GM18907 (cell line): ENCODE results near the gene SPEM3.

Experiments used
- ATAC-seq: cut with Tn5 transposase; IDR thresholded peaks from one replicate; pipeline ENCODE4 v1.9.1; 2021; ENCODE audit warnings: mild to moderate bottlenecking, moderate library complexity; ENCODE audit not compliant: unreplicated experiment

The SPEM3 gene

DNA sequence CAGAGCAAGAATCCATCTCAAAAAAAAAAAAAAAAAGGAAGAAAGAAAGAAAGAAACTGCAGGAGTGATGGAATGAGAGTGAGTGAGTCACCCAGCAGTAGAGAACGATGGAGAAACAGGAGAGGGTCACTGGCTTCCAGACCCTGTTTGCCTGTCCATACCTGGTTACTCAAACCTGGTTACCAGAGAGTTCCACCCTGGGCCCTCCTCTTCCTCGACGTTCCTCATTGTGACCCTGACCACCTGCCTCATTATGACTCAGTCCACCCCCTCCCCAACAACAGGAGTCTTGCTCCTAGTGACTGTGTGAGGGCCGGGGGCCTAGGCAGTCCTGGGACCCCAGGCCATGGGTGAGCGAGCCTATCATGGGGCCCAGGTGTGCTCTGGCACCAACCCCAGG lies at the start of gene SPEM3:
SPEM3 (plus strand) TSS at position 301 of the 400 bp plus-strand sequence; CDS start at position 347, 46 bp downstream.
- no peak for ATAC-seq

DNA sequence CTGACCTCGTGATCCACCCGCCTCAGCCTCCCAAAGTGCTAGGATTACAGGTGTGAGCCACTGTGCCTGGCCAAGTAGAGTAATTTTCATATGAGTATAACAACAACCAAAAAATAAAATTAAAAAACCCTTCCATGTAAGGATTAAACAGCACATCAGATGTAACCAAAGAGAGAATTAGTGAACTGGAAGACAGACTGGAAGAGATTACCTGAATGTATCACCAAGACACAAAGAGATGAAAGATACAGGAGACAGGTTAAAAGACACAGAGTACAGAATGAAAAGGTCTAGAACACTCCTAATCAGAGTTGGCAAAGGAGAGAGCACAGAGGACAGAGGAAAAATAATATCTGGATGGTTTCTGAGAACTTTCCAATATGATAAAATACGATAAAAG lies 49.5 kb upstream of the SPEM3 start:
- ATAC-seq: no peak

DNA sequence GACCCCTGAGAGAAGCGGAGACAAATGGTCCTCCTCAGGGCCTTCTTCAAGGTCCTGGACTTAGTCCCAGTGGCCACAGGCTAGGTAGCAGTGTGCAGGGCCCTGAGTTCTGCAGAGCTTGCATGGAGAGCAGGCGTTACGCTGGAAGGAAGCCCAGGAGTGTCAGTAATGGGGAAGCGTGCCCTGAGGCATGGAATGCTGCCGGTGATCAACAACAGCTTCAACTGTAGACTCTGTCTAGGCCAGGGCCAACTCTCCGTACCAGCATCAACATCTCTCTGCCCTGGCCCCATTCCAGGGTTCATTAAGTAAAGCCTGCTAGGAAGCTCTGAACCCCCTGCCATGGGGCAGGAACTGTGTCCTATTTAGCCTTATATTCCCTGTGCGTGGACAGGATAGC lies 48.3 kb upstream of the SPEM3 start:
- ATAC-seq: no peak

DNA sequence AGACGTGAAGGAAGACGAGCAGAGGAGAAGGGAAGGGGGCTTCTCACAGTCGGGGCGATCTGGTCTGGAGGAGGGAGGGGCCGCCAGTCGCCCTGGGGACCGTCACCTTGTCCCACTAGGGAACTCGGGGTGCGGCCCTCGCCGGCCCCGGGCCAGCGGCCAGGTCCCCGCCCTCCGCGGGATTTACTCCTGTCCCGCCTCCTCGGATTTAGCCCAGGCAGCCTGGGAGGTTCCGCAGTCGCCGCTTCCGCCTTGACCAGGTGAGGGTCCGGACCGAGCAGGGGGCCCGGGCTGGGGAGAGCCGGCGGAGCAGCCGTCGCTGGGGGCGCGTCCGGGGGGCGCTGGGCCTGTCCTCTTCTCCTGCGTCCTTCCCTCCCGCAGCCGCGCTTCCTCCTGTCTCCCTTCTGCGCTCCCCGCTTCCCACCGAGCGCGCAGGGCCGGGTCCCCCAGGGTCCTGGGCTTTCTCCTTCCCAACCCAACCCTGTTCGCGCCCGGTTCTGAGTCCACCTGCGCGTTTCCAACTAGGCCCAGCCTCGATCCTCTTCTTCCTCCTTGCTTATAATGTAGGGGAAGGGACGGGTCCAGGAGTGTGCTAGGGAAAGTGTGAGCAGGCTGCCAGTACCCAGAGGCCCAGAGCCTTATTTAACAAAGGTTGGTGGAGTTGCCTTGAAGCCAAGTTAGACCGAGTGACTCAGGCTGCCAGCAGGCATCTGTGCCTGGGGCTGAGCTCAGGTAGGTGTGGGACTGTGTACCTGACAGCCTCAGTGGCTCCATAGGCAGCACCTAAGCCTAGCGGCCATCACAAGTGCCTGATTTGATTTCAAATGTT lies 47.6 kb upstream of the SPEM3 start, which contains the start of gene TNK1:
TNK1 (plus strand) TSS at position 235 of the 829 bp plus-strand sequence. CDS start 1,838 bp downstream, outside the sequence.
- ATAC-seq: no peak

DNA sequence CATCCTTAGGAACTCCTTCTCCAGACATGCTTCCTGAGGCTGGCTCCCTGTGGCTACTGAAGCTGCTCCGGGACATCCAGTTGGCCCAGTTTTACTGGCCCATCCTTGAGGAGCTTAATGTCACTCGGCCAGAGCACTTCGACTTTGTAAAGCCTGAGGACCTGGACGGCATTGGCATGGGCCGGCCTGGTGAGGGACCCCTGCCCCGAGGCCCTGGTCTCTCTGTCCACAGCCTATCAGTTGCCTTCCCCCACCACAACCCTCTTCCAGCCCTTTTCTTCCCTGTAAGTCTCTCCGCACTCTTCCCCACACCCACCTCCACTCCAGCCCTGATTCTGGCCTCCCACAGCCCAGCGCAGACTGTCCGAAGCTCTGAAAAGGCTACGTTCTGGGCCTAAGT lies 45.8 kb upstream of the SPEM3 start:
- ATAC-seq: no peak

DNA sequence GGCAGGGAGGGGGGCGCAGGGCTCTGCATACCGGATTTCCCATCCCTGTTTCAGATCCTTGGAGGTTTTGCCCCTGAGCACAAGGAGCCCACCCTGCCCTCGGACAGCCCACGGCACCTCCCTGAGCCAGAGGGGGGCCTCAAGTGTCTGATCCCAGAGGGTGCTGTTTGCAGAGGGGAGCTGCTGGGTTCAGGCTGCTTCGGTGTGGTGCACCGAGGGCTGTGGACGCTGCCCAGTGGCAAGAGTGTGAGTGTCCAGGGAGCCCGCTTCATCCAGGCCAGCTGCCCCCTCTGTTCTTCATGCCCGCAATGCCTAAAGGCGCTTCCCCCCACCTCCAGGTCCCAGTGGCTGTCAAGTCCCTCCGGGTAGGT lies 45.3 kb upstream of the SPEM3 start:
- ATAC-seq: no peak

DNA sequence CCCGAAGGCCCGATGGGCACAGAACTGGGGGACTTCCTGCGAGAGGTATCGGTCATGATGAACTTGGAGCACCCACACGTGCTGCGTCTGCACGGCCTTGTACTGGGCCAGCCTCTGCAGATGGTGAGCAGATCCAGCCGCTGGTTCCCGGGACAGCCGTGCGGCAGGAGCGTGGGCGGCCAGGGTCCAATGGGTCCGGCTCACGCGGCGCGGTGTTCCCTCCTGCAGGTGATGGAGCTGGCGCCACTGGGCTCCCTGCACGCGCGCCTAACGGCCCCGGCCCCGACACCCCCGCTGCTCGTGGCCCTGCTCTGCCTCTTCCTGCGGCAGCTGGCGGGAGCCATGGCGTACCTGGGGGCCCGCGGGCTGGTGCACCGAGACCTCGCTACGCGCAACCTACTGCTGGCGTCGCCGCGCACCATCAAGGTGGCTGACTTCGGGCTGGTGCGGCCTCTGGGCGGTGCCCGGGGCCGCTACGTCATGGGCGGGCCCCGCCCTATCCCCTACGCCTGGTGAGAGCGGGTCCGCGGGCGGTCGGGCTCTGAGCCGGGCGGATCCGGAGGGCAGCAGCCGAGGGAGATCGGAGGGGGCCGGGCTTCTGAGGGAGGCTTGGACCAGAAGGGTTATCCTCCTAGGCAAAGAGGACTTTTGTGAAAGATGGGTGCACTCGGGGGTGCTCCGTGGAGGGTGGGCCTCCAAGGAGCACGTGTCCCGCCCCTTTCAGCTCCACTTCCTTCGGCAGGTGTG lies 44.7 kb upstream of the SPEM3 start:
- no peak for ATAC-seq

DNA sequence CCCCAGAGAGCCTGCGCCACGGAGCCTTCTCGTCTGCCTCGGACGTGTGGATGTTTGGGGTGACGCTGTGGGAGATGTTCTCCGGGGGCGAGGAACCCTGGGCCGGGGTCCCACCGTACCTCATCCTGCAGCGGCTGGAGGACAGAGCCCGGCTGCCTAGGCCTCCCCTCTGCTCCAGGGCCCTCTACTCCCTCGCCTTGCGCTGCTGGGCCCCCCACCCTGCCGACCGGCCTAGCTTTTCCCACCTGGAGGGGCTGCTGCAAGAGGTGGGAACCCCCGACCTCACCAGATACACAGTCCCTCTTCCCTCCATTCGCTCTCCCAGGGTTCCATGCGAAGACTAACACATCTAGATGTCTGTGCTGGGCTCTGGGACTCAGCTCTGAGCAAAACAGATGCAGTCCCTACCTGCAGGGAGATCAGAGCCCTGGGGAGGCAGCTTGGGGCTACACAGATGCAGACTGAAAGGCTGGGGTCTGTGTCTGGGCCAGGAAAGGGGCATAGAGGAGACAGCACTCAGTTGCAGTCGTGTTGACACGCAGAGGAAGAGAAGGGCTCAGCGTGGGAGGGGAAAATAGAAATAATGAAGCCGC lies 44.1 kb upstream of the SPEM3 start:
- ATAC-seq: no peak

DNA sequence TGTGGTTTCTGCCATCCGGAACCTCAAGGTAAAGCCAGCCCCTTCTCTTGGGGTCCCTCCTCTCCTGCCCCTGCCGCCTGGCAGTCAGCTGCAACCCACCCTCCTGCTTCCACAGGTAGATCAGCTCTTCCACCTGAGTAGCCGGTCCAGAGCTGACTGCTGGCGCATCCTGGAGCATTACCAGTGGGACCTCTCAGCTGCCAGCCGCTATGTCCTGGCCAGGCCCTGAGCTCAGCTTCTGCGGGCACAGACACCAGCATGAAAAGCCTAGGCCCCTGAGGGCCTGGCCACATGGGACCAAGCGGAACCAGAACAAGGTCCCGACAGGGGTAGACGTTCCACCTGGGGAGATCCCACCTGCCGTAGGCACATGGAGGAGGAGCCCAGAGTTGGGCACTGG lies 39.8 kb upstream of the SPEM3 start:
- no peak for ATAC-seq

DNA sequence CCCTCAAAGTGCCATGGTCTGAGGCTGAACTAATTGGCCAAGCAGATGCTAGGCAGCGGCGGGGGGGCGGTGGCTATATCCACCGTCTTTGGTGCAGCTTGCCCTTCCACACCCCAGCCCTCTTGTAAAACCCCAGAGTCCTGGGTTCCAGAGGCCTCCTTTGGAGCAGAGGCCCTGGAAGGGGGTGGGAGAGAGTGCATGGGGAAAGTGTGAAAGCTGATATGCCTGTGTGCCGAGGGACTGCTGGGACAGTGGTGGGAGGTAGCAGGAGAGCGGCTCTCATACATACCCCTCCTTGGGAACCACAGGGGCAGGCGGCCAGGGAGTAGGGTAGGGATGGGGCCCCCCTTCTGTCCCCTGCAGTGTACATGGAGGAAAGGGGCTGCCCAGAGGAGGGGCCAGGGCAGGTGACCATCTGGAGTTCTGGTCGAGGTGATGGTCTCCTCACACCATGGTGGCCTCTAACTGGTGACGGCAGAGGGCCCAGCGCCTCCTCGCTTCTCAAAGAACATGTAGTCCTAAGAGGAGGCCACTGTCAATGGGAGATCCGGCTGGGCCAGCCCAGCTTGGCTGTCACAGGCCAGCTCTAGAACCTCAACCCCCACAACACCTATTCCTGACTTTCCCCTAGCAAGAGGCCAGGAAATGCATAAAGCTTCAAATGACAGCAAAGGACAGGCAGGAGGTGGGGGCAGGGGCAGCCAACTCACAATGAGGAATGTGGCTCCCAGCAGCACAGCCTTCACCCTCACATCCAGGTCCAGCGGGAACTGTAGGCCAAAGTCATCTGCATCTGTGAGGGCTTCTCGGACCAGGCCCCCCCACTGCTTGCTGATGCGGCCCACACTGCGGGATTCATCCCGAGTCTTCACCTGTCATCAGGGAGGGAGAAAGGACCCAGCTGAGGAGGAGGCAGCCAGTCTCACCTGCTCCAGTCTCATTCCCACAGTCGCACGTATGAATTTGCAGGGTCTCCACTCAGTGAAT lies 38.4 kb upstream of the SPEM3 start:
- ATAC-seq: no peak

DNA sequence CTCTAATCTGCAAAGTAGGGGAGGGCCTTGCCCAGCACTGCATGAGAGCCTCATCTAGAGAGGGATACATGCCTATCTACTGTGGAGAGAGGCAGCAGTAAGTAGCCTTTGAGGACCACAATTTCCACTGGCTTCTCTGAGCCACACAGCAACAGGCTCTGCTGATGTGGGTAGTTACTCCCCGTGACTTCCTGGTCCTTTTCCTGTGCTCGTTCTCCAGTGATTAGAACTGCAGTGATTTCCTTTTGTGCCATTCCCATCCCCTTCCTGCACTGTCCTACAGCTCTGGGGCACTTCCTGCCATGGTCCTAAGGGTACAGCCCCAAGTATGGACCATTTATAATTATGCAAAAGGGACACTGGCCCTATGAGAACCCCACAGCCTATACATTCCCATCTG lies 37.4 kb upstream of the SPEM3 start:
- no peak for ATAC-seq

DNA sequence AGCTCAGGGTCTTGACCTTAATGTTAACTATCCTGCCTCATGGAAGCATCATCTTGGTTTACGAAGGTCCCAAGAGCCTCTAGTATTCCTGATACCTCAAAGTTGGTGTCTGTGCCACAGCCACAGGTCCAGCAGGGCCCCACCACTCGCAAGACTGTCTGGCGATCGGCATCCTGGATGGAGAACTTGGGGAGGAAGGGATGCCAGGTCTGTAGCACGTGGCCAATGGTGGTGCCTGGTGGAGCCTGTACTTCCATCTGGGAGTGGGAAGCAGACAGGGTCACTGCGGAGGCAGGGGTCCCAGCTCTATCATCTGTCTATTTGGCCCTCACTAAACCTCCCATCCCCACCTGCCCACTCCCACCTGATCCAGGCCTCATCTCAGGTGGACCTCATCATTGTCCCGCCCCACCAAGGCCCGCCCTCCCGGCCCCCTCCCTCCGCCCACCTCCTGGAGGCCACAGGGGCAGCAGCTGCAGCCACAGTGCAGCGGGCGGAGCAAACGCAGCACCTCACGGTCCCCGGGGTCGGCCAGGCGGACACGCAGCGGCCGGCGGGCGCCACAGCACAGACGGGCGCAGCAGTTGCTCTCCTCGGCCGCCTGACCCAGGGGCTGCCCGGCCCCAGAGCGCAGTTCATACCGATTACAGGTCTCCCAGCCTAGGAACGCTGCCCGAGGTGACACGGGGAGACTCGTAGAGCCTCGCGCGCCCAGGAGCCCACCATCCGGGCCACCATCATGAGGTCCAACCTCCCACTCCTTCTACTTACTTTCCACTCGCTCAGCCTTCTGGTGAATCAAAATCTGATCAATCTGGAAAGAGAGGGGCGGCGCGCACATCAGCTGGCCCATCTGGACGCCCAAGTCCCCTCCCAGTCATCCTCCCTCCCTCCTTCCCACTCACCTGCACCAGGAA lies 35.7 kb upstream of the SPEM3 start:
- ATAC-seq: no peak

DNA sequence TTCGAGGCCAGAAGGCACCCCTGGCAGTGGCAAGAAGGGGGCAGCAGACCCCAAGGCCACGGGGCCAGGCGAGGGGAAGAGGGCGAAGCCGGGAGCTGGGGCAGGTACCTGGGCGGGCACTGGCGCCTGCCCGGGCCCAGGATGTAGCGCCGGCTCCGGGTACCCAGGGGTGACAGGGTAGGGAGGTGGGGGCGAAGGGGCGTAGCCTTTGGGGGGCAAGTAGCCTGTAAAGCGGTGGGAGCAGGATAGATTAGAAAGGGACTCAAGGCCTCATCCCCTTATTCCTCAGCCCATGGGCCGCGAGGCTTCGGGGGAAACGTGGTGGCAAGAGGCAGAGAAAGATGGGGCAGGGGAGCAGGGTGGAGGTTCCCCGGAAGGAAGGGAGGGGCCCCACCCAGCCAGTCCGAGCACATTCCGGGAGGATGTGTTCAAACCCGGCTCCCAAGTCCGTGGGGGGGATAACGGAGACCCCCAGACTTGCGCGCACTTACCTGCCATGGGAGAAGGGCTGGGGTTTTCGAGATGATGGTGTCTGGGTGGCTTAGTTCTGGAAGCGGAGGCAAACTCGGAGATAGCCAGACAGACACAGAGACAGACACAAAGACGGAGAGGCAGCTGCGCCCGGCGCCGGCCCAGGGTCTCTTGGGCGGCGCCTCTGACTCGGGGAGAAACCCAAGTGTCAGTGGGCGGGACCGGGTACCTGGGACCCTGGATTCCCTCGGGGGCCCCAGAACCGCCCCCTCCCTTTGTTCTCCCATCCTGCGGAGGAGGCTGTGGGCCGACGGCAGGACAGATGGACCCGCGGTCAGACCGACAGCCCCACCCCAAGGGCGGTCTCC lies 34.8 kb upstream of the SPEM3 start:
- peak; percentile 52 for ATAC-seq

DNA sequence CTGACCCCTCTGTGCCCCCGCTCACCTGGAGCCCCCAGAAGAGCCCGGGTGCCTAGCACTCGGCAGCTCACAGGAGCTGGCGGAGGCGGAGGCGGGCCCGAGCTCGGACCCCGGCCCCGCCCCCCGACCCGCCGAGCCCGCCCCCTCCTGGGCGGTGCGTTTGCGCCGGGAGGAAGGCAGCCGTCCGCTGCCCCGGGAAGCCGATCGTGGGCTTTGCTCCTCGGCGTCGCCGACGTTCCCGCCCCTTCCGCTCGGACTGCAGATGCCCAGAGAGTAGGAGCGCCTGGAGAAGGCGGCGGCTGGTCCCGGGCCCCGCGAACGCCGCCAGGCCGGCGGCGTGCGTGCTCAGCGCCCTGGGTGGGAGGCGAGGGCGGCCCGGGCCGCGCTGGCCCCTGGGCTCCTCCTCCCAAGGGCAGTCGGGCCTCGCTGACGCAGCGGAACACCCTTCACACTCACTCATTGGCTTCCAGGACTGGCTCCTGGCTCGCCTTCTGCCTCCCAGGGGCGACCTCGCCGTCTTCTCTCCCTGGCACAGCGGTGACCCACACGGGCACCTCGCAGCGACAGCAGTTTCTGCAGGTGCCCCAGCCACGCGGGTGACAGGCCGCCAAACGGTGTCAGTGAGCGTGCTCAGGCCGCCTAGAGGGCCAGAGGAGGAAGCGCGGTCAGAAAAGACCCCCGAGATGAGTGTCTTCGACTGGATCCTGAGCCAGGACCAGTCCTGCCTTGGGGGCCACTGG lies 34.0 kb upstream of the SPEM3 start, which contains the start of gene PLSCR3:
PLSCR3 (minus strand) TSS at position 74 of the 740 bp plus-strand sequence. CDS start 415 bp downstream, outside the sequence.
- ATAC-seq: peak; percentile 72

DNA sequence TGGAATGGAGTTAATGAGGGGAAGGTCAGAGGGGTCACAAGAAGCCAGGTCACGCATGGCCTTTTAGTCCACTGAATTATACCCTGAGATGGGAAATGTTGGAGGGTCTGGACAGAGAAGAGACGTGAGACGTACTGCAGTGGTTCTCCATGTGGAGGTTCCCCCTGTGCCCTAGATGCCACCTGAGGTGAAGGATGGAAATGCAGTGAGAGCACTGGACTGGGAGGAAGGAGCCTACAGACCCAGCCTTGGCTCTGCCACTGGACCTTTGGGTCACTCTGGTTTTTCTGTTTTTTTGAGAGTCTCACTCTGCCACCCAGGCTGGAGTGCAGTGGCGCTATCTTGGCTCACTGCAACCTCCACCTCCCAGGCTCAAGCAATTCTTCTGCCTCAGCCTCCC lies 32.5 kb upstream of the SPEM3 start:
- ATAC-seq: no peak

DNA sequence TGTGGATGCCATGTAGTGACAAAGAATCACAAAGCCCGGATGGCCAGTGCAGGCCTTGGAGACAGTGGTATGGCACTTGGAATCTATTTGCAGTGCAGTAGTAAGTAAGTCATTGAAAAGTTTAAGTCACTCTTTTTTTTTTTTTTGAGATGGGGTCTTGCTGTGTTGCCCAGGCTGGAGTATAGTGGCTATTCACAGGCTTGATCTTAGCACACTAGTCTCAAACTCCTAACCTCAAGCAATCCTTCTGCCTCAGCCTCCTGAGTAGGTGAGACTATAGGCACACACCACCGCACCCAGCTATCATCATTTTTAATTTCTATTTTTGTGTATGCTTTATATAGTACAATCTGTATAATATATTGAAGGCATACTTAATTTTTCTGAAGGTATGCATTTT lies 30.0 kb upstream of the SPEM3 start:
- ATAC-seq: no peak

DNA sequence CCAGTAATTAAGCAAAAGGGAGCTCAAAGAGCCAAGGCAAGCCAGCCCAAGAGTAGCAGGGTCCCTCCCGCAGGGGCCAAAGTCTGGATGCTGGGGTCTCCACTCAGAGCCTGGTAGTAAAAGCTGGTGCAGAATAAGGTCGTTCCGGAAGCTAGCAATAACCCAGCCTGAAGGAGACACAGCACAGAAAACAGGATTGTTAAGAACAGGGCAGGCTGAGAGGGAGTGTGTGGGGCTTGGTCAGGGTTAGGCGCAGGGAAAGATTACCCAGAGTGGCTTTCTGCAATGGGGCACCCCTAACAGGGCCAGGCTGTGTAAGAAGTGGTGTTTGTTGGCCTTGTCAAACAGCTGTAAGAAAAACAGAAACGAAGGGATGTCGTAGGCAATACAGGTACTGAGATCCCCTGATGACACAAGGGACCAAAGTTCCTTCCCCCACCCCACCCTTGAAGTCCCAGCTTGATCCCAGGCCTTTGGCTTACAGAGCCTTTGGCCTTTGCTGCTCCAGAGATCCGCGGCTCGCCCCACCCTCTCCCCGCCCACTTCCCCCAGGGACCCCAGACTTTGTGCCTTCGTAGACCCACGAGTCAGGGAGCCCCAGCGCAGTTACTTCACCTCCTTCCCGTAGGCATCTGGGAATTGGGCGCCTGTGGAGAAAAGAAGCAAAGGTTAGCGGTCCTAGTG lies 25.5 kb upstream of the SPEM3 start:
- ATAC-seq: no peak

DNA sequence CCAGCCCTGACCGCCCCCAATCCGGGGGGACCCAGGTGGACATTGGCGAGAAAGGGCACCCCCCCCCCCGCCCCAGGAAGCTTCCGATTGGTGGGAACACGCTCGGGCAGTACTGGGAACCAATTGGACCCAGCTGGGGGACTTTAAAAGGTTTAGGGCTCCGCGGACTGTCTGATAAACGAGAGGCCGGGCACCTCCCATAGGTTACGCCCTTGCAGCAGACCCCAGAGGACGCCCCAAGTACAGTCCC lies 25.0 kb upstream of the SPEM3 start:
- no peak for ATAC-seq
